GM23338 (cell line): Measurements from ENCODE around the gene TMEM225B. TPM values are rescaled to one million over a fixed set of nuclear protein-coding genes. Genes with fewer than 3 reads are reported as not detected.

ENCODE experiments used
- ATAC-seq: fragments of 200-7000 bp; cut with Tn5 transposase; 3 replicates; pipeline ENCODE4 v1.9.1; 2020
- DNase-seq: peaks from one replicate; pipeline ENCODE4 v3.0.0-alpha.2; 2015; ENCODE audit warnings: low spot score
- H2AFZ ChIP-seq: fragments of 200-600 bp; sonication (generic); 2 replicates; pipeline ENCODE4 v1.8.0; 2016; ENCODE audit warnings: antibody characterized with exemption, mild to moderate bottlenecking, moderate library complexity
- H3F3A ChIP-seq: fragments of 200-600 bp; sonication (generic); replicated peaks from 2 replicates; pipeline ENCODE4 v1.8.0; 2017; ENCODE audit warnings: antibody characterized with exemption, mixed run types, low read depth
- H3K27ac ChIP-seq: fragments of 200-600 bp; sonication (generic); 2 replicates; pipeline ENCODE4 v1.6.1; 2016; ENCODE audit warnings: low read depth
- H3K27me3 ChIP-seq: fragments of 200-600 bp; sonication (generic); 2 replicates; pipeline ENCODE4 v1.8.0; 2016; ENCODE audit warnings: mild to moderate bottlenecking, mixed run types, moderate library complexity; ENCODE audit not compliant: insufficient read depth
- H3K36me3 ChIP-seq: fragments of 200-600 bp; sonication (generic); 2 replicates; pipeline ENCODE4 v1.8.0; 2016; ENCODE audit warnings: mild to moderate bottlenecking; ENCODE audit not compliant: insufficient read depth
- H3K4me1 ChIP-seq: fragments of 200-600 bp; sonication (generic); 2 replicates; pipeline ENCODE4 v1.8.0; 2016; ENCODE audit warnings: mild to moderate bottlenecking, moderate library complexity; ENCODE audit not compliant: insufficient read depth
- H3K4me2 ChIP-seq: fragments of 200-600 bp; sonication (generic); 2 replicates; pipeline ENCODE4 v1.7.1; 2017; ENCODE audit warnings: mixed run types
- H3K4me3 ChIP-seq: fragments of 200-600 bp; sonication (generic); 2 replicates; pipeline ENCODE4 v1.6.1; 2016; ENCODE audit warnings: mixed run types
- H3K79me2 ChIP-seq: fragments of 200-600 bp; sonication (generic); replicated peaks from 2 replicates; pipeline ENCODE4 v1.8.0; 2017; ENCODE audit warnings: mild to moderate bottlenecking; ENCODE audit not compliant: insufficient read depth
- H3K9me2 ChIP-seq: fragments of 200-600 bp; sonication (generic); 2 replicates; pipeline ENCODE4 v1.8.0; 2017; ENCODE audit not compliant: insufficient read depth
- H4K20me1 ChIP-seq: fragments of 200-600 bp; sonication (generic); replicated peaks from 2 replicates; pipeline ENCODE4 v1.8.0; 2017; ENCODE audit warnings: mild to moderate bottlenecking; ENCODE audit not compliant: insufficient read depth
- H3K27ac Mint-ChIP-seq: 2 replicates; pipeline ENCODE4 v1.8.0; 2020; ENCODE audit warnings: inconsistent platforms, mild to moderate bottlenecking, moderate library complexity, mixed read lengths
- H3K27me3 Mint-ChIP-seq: 3 replicates; pipeline ENCODE4 v1.8.0; 2022; ENCODE audit warnings: low read depth, mild to moderate bottlenecking, moderate library complexity, mixed read lengths, inconsistent platforms; ENCODE audit not compliant: insufficient read depth, poor library complexity
- H3K36me3 Mint-ChIP-seq: 3 replicates; pipeline ENCODE4 v1.8.0; 2021; ENCODE audit warnings: low read depth, mild to moderate bottlenecking, inconsistent platforms, moderate library complexity, mixed read lengths
- H3K4me1 Mint-ChIP-seq: 3 replicates; pipeline ENCODE4 v1.8.0; 2020; ENCODE audit warnings: mild to moderate bottlenecking, inconsistent platforms, mixed read lengths
- H3K4me3 Mint-ChIP-seq: 3 replicates; pipeline ENCODE4 v1.8.0; 2021; ENCODE audit warnings: moderate library complexity, mild to moderate bottlenecking, inconsistent platforms, mixed read lengths
- H3K9me3 Mint-ChIP-seq: 3 replicates; pipeline ENCODE4 v1.8.0; 2020; ENCODE audit warnings: moderate library complexity, mild to moderate bottlenecking, inconsistent platforms, mixed read lengths
- CREB1 ChIP-seq: fragments of 250-450 bp; sonication (Bioruptor Pico); IDR thresholded peaks from 2 replicates; pipeline ENCODE4 v1.5.0; 2020; ENCODE audit warnings: low read depth, mild to moderate bottlenecking, moderate library complexity
- EZH2 ChIP-seq: fragments of 200-600 bp; sonication (generic); IDR thresholded peaks from one replicate; pipeline ENCODE4 v1.8.0; 2017; ENCODE audit warnings: antibody characterized with exemption, mild to moderate bottlenecking, low read depth; ENCODE audit not compliant: unreplicated experiment
- EZH2phosphoT487 ChIP-seq: fragments of 200-600 bp; sonication (generic); IDR thresholded peaks from one replicate; pipeline ENCODE4 v1.8.1; 2018; ENCODE audit warnings: antibody characterized with exemption; ENCODE audit not compliant: unreplicated experiment
- JUNB ChIP-seq: IDR thresholded peaks from one replicate; pipeline ENCODE4 v1.6.1; 2016; ENCODE audit warnings: antibody characterized with exemption; ENCODE audit not compliant: unreplicated experiment
- NANOG ChIP-seq: IDR thresholded peaks from 2 replicates; pipeline ENCODE4 v1.6.1; 2016; ENCODE audit warnings: antibody characterized with exemption, borderline replicate concordance
- POLR2AphosphoS5 ChIP-seq: IDR thresholded peaks from 2 replicates; pipeline ENCODE4 v1.6.1; 2016; ENCODE audit warnings: antibody characterized with exemption, low read depth
- STAT1 ChIP-seq: IDR thresholded peaks from one replicate; pipeline ENCODE4 v1.6.1; 2016; ENCODE audit warnings: antibody characterized with exemption; ENCODE audit not compliant: unreplicated experiment
- ZNF114 ChIP-seq: fragments of 250-450 bp; sonication (Bioruptor Pico); IDR thresholded peaks from 2 replicates; pipeline ENCODE4 v1.5.0; 2020; ENCODE audit warnings: mild to moderate bottlenecking, moderate library complexity
- ZNF331 ChIP-seq: fragments of 250-450 bp; sonication (Bioruptor Pico); IDR thresholded peaks from 2 replicates; pipeline ENCODE4 v1.5.0; 2020; ENCODE audit warnings: low read depth, mild to moderate bottlenecking, moderate library complexity
- polyA plus RNA-seq: library from polyadenylated mRNA; unstranded; fragments of >200 nt; fragmentation: Nextera tagmentation; extraction: Ambion mirVana; gene quantifications from 2 replicates; pipeline ENCODE4 v1.2.1, GENCODE V29; 2016
- total RNA-seq: library from RNA; depleted of rRNA; stranded (reverse); fragments of >200 nt; shearing (Covaris generic); gene quantifications from 2 replicates; pipeline ENCODE4 v1.2.3, GENCODE V29; 2014
- TF ChIP-seq, protein P1 (sequence below): IDR thresholded peaks from 2 replicates; pipeline ENCODE4 v1.6.1; 2016; ENCODE audit warnings: antibody characterized with exemption
- TF ChIP-seq, protein P2 (sequence below), 2 experiments: fragments of 200-600 bp in 1 of 2; sonication (generic) in 1 of 2; conservative IDR thresholded peaks; 2 replicates each; pipeline versions ENCODE4 v1.5.1 to v1.6.1; 2016 to 2017; ENCODE audit warnings: antibody characterized with exemption in 2 of 2, low read depth in 2 of 2, mild to moderate bottlenecking in 2 of 2, moderate library complexity in 1 of 2
- TF ChIP-seq, protein P3 (sequence below): IDR thresholded peaks from one replicate; pipeline ENCODE4 v1.6.1; 2018; ENCODE audit warnings: antibody characterized with exemption; ENCODE audit not compliant: unreplicated experiment
- TF ChIP-seq, protein P4 (sequence below): fragments of 250-450 bp; sonication (Bioruptor Pico); IDR thresholded peaks from 2 replicates; pipeline ENCODE4 v1.5.0; 2020; ENCODE audit warnings: mild to moderate bottlenecking, moderate library complexity

Gene TMEM225B
- total and polyA plus RNA-seq, 2 experiments from 2014 or later, result 0.45 TPM; not detected in 1

DNA sequence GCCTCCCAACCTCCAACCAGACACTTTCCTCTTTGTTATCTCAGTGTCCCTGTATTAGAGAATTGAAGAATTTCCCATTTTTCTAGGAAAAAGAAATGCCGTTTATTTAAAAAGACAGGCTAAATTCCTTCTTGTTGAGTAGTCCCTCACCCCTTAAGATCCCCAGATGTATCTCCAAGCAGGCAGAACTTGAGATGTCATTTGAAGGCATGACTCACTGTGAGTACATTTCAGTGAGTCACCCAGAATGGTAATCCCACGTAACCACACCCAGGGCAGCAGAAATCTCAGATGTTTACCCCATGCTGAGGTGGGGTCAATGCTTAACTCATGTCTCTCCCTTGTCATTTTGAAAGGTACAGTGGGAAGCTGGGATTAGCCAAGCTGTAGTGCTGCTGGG is 35.2 kb upstream of the TMEM225B start:
- TF ChIP-seq ZNF114 (CRISPR knock-in tag) (no peak), EZH2phosphoT487 (no peak), NANOG (no peak), EZH2 (no peak), STAT1 (no peak), CREB1 (CRISPR knock-in tag) (no peak), POLR2AphosphoS5 (no peak), ZNF331 (CRISPR knock-in tag) (no peak), JUNB (no peak)
- TF ChIP-seq, protein P1, sequence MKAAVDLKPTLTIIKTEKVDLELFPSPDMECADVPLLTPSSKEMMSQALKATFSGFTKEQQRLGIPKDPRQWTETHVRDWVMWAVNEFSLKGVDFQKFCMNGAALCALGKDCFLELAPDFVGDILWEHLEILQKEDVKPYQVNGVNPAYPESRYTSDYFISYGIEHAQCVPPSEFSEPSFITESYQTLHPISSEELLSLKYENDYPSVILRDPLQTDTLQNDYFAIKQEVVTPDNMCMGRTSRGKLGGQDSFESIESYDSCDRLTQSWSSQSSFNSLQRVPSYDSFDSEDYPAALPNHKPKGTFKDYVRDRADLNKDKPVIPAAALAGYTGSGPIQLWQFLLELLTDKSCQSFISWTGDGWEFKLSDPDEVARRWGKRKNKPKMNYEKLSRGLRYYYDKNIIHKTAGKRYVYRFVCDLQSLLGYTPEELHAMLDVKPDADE, result no peak
- TF ChIP-seq, protein P2, sequence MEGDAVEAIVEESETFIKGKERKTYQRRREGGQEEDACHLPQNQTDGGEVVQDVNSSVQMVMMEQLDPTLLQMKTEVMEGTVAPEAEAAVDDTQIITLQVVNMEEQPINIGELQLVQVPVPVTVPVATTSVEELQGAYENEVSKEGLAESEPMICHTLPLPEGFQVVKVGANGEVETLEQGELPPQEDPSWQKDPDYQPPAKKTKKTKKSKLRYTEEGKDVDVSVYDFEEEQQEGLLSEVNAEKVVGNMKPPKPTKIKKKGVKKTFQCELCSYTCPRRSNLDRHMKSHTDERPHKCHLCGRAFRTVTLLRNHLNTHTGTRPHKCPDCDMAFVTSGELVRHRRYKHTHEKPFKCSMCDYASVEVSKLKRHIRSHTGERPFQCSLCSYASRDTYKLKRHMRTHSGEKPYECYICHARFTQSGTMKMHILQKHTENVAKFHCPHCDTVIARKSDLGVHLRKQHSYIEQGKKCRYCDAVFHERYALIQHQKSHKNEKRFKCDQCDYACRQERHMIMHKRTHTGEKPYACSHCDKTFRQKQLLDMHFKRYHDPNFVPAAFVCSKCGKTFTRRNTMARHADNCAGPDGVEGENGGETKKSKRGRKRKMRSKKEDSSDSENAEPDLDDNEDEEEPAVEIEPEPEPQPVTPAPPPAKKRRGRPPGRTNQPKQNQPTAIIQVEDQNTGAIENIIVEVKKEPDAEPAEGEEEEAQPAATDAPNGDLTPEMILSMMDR (conservative IDR thresholded peaks at IDR 0.05; ENCODE audit: low read depth in 2 of 2), result no peak
- TF ChIP-seq, protein P3, sequence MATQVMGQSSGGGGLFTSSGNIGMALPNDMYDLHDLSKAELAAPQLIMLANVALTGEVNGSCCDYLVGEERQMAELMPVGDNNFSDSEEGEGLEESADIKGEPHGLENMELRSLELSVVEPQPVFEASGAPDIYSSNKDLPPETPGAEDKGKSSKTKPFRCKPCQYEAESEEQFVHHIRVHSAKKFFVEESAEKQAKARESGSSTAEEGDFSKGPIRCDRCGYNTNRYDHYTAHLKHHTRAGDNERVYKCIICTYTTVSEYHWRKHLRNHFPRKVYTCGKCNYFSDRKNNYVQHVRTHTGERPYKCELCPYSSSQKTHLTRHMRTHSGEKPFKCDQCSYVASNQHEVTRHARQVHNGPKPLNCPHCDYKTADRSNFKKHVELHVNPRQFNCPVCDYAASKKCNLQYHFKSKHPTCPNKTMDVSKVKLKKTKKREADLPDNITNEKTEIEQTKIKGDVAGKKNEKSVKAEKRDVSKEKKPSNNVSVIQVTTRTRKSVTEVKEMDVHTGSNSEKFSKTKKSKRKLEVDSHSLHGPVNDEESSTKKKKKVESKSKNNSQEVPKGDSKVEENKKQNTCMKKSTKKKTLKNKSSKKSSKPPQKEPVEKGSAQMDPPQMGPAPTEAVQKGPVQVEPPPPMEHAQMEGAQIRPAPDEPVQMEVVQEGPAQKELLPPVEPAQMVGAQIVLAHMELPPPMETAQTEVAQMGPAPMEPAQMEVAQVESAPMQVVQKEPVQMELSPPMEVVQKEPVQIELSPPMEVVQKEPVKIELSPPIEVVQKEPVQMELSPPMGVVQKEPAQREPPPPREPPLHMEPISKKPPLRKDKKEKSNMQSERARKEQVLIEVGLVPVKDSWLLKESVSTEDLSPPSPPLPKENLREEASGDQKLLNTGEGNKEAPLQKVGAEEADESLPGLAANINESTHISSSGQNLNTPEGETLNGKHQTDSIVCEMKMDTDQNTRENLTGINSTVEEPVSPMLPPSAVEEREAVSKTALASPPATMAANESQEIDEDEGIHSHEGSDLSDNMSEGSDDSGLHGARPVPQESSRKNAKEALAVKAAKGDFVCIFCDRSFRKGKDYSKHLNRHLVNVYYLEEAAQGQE, result no peak
- TF ChIP-seq, protein P4, sequence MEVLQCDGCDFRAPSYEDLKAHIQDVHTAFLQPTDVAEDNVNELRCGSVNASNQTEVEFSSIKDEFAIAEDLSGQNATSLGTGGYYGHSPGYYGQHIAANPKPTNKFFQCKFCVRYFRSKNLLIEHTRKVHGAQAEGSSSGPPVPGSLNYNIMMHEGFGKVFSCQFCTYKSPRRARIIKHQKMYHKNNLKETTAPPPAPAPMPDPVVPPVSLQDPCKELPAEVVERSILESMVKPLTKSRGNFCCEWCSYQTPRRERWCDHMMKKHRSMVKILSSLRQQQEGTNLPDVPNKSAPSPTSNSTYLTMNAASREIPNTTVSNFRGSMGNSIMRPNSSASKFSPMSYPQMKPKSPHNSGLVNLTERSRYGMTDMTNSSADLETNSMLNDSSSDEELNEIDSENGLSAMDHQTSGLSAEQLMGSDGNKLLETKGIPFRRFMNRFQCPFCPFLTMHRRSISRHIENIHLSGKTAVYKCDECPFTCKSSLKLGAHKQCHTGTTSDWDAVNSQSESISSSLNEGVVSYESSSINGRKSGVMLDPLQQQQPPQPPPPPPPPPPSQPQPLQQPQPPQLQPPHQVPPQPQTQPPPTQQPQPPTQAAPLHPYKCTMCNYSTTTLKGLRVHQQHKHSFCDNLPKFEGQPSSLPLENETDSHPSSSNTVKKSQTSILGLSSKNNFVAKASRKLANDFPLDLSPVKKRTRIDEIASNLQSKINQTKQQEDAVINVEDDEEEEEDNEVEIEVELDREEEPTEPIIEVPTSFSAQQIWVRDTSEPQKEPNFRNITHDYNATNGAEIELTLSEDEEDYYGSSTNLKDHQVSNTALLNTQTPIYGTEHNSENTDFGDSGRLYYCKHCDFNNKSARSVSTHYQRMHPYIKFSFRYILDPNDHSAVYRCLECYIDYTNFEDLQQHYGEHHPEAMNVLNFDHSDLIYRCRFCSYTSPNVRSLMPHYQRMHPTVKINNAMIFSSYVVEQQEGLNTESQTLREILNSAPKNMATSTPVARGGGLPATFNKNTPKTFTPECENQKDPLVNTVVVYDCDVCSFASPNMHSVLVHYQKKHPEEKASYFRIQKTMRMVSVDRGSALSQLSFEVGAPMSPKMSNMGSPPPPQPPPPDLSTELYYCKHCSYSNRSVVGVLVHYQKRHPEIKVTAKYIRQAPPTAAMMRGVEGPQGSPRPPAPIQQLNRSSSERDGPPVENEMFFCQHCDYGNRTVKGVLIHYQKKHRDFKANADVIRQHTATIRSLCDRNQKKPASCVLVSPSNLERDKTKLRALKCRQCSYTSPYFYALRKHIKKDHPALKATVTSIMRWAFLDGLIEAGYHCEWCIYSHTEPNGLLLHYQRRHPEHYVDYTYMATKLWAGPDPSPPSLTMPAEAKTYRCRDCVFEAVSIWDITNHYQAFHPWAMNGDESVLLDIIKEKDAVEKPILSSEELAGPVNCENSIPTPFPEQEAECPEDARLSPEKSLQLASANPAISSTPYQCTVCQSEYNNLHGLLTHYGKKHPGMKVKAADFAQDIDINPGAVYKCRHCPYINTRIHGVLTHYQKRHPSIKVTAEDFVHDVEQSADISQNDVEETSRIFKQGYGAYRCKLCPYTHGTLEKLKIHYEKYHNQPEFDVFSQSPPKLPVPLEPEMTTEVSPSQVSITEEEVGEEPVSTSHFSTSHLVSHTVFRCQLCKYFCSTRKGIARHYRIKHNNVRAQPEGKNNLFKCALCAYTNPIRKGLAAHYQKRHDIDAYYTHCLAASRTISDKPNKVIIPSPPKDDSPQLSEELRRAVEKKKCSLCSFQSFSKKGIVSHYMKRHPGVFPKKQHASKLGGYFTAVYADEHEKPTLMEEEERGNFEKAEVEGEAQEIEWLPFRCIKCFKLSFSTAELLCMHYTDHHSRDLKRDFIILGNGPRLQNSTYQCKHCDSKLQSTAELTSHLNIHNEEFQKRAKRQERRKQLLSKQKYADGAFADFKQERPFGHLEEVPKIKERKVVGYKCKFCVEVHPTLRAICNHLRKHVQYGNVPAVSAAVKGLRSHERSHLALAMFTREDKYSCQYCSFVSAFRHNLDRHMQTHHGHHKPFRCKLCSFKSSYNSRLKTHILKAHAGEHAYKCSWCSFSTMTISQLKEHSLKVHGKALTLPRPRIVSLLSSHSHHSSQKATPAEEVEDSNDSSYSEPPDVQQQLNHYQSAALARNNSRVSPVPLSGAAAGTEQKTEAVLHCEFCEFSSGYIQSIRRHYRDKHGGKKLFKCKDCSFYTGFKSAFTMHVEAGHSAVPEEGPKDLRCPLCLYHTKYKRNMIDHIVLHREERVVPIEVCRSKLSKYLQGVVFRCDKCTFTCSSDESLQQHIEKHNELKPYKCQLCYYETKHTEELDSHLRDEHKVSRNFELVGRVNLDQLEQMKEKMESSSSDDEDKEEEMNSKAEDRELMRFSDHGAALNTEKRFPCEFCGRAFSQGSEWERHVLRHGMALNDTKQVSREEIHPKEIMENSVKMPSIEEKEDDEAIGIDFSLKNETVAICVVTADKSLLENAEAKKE (CRISPR knock-in tag), result no peak
- H3K79me2 ChIP-seq, result peaks cover 43% of the 10 kb centered on the region
- Mint-ChIP-seq H3K27me3 (peaks cover 11% of the 10 kb centered on the region), H3K4me1 (no peaks in the 10 kb centered on the region), H3K9me3 (no peaks in the 10 kb centered on the region), H3K4me3 (no peak overlapping the region), H3K27ac (no peak overlapping the region), H3K36me3 (peaks cover 52% of the 10 kb centered on the region)
- H3F3A ChIP-seq, result peaks cover 22% of the 10 kb centered on the region; the same call in 1 of the 2 replicates
- H3K36me3 ChIP-seq, result peaks cover 35% of the 10 kb centered on the region
- no peak overlapping the region for H3K4me2 ChIP-seq
- no peaks in the 10 kb centered on the region for H3K27me3 ChIP-seq
- H2AFZ ChIP-seq, result no peak overlapping the region
- no peaks in the 10 kb centered on the region for H3K9me2 ChIP-seq
- ATAC-seq (no peak), DNase-seq (no peak)
- no peaks in the 10 kb centered on the region for H3K4me1 ChIP-seq
- H4K20me1 ChIP-seq, result peaks cover 23% of the 10 kb centered on the region
- H3K27ac ChIP-seq, result no peak overlapping the region
- H3K4me3 ChIP-seq, result no peak overlapping the region
